ENCODE data around the gene PTK6.

- TF ChIP-seq POLR2A (IDR thresholded peaks at IDR 0.05) (no peak), CTCF (IDR thresholded peaks at IDR 0.05) (no peak)
These were observed 39.1 kb upstream of the PTK6 start for GRCh38 chr20:63576311-63576710.

Measured in sigmoid colon (tissue), 3 donors.